ENCODE data around the gene IFT122. TPM values are rescaled to one million over a fixed set of nuclear protein-coding genes. Genes with fewer than 3 reads are reported as not detected.
A peak's percentile ranks its signal among the peaks of the same experiment; 100 is the strongest.

Gene IFT122
- total RNA-seq, 1 donor from 2014 or later = 20.6 TPM

- Mint-ChIP-seq H3K36me3 (ENCODE audit: unreplicated experiment) (no peaks in the 10 kb centered on the region), H3K27ac (ENCODE audit: unreplicated experiment) (peak overlapping the region; percentile 28), H3K9me3 (ENCODE audit: unreplicated experiment) (peaks cover 8% of the 10 kb centered on the region), H3K4me3 (ENCODE audit: unreplicated experiment) (no peak overlapping the region), H3K4me1 (ENCODE audit: low read depth, unreplicated experiment) (peaks cover 17% of the 10 kb centered on the region), H3K27me3 (ENCODE audit: unreplicated experiment) (peaks cover 13% of the 10 kb centered on the region)
- TF ChIP-seq CTCF (IDR thresholded peaks at IDR 0.05; ENCODE audit: partially characterized antibody, unreplicated experiment) = no peak
- DNase-seq = no peak
These were observed 127.9 kb downstream of the IFT122 start for GRCh38 chr3:129567939-129568338.

GRCh38 chr3:129569856-129570255, 129.8 kb downstream of the IFT122 start:
- Mint-ChIP-seq H3K4me1 (ENCODE audit: low read depth, unreplicated experiment) (peaks cover 18% of the 10 kb centered on the region), H3K9me3 (ENCODE audit: unreplicated experiment) (peaks cover 11% of the 10 kb centered on the region), H3K36me3 (ENCODE audit: unreplicated experiment) (no peaks in the 10 kb centered on the region), H3K4me3 (ENCODE audit: unreplicated experiment) (no peak overlapping the region), H3K27me3 (ENCODE audit: unreplicated experiment) (peaks cover 17% of the 10 kb centered on the region), H3K27ac (ENCODE audit: unreplicated experiment) (no peak overlapping the region)
- TF ChIP-seq CTCF (IDR thresholded peaks at IDR 0.05; ENCODE audit: partially characterized antibody, unreplicated experiment) = no peak
- no peak for DNase-seq

Other genes starting within 250 kb of the IFT122 start
- 152 TPM for gene COPG1, start 190.6 kb upstream of the IFT122 start, total RNA-seq (ENCODE audit: unreplicated experiment)
- gene HMCES, start 161.4 kb upstream of the IFT122 start, total RNA-seq (ENCODE audit: unreplicated experiment) = 37.7 TPM
- gene EFCAB12, start 11.6 kb upstream of the IFT122 start, total RNA-seq (ENCODE audit: unreplicated experiment) = 0.61 TPM
- 21.3 TPM for gene MBD4, start 276 bp upstream of the IFT122 start, total RNA-seq (ENCODE audit: unreplicated experiment)
- gene RHO, start 88.4 kb downstream of the IFT122 start, total RNA-seq (ENCODE audit: unreplicated experiment) = not detected
- gene H1-8, start 103.0 kb downstream of the IFT122 start, total RNA-seq (ENCODE audit: unreplicated experiment) = not detected
- 72.2 TPM for gene PLXND1, start 166.5 kb downstream of the IFT122 start, total RNA-seq (ENCODE audit: unreplicated experiment)

Measured in glutamatergic neuron (in vitro differentiated cells).